RCC 7860 (cell line): ENCODE results near the gene ZDHHC7.
"Not testable (repeated sequence)": the region's sequence is repeated elsewhere in the genome, so short reads cannot be mapped to it uniquely, and the experiment has no call there.

Source experiments
- DNase-seq: peaks from one replicate; pipeline ENCODE4 v3.0.0-alpha.2; 2015; ENCODE audit warnings: low spot score
- FAIRE-seq: peaks from 2 replicates; lab custom pipeline; 2012; peaks lifted over from hg19 to GRCh38; lab: Jason Lieb, UNC

ZDHHC7 gene

DNA sequence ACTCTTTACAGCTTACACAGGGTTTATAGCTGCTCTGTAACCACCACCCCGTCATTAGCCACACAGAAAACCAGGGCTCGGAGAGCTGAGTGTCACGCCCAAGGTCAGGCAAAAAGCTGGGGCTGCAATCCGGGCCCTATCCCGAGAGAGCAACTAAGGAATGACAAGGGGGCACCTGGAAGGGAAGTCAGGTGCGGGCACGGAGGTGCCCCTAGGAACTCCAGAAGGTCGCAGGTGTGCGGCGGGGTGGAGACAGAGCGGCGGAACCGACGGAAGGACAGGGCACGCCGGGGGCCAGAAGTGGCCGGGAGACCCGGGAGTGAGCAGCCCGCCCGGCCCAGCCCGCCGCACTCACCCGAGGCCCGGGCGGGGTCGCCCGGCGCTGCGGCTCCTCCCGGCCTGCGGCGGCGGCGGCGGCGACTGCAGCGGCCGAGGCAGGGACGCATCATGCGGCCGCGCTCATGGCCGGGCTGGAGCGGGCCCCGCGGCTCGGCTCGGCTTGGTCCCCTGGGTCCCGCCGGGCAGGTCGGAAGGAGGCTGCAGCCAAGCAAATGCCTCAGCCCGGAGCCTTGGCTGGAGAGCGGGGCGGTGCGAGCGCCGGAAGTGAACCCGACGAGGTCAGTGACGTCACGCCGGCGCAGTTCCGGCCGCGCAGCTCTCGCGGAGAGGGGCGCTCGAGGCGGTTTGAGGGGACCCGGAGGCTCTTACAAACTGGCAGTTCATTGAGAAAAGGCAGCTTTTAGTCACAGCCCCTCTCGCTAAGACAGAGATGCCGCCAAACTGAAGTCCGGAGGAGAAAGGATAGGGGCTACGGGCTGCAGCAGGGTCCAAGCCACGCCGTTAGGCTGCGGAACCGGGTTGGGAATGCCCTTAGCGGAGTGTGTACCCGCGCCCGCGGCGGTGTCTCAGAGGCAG lies at the start of gene ZDHHC7:
TSS of gene ZDHHC7 (minus strand) at position 605 of the 915 bp plus-strand sequence. CDS start 20,917 bp downstream, outside the sequence.
- DNase-seq, result peak; percentile 60
- FAIRE-seq, result no peak

GRCh38 chr16:85058909-85059308 lies 47.6 kb upstream of the ZDHHC7 start:
- no peak for DNase-seq
- no peak for FAIRE-seq

DNA sequence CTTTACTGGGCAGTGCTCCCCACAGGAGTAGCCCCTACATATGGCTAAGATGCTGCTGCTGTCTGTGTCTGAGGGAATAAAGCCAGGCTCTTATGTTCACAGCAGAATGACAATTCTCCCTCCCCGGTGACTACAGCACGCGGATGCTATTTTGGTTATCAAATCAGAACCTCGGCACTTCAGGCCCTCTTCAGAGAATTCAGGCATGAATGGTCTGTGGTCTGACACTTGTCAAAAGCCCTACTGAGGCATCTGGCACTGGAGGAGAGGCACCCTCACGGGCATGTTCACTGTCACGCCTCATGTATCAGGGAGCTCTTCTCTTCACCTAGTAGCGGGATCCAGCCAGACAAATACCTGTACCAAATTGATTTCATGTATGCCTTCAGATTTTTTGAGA lies 46.6 kb upstream of the ZDHHC7 start:
- DNase-seq (no peak), FAIRE-seq (no peak)

- no peak for DNase-seq
- FAIRE-seq, result no peak
Measured at GRCh38 chr16:85057212-85057889, 46.0 kb upstream of the ZDHHC7 start.

DNA sequence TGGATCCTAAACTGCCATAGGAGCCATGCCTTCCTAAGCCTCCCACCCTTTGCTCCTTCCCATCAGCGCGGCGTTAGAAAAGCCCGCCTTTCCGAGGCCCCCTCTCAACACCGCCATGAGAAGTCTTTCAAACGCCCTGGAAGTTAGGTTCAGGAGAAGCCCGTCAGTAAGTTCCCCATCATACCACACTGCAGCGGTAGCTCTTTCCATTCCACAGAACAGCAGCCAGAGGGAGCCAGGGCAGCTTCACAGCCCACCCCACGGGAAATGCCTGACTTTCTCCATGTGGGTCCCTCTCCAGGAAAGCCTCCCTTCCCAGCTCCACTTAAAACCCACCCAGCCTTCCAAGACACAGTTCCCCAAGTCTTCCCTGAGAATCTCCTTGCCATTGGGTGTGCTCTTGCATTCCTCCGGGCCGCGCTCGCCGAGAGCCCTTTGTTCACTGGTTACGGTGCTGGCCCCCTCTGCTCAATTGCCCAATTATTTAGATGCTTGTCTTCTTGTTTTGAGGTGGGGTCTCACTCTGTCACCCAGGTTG lies 44.9 kb upstream of the ZDHHC7 start:
- FAIRE-seq, result no peak

DNA sequence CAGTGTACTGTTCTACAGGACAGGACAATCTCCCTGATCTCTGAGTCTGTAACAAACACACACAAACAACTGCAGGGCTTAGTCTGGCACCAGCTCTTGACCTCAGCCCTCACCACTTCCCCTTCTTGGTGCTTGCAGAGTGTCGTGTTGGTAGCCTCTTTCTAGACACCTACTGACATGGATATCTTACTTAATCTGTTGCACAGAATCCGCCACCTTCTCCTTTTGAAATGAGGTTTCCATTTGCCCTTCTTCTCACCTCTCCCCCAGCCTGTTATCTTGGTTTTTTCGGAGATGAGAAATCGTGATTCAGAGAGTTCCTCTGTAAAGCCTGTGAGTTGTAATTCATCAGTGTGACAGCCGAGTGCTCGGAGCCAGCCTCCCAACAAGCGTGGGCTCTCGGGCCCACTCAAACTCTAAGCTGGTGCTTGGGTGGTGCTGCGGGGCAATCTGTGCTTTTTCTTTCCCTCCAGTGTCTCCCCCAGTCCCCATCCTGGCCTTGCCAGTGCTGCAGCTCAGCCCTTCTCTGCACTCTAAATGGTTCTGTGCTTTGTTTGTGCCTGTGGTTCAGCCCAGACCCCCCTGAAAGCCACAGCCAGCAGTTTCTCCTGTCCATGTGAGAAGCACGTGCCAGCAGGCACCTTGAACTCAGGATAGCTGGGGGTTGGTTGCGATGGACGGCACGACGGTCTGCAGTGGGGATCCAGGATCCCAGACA lies 44.3 kb upstream of the ZDHHC7 start:
- FAIRE-seq (peak; percentile 52), DNase-seq (peak; percentile 69)

More for the DNA sequence above, 44.9 kb upstream of the ZDHHC7 start:
- DNase-seq, result no peak

GRCh38 chr16:85054948-85055492 lies 43.7 kb upstream of the ZDHHC7 start:
- FAIRE-seq (no peak), DNase-seq (no peak)

- DNase-seq, FAIRE-seq: not testable (repeated sequence)
Measured at GRCh38 chr16:85054321-85054720, 43.0 kb upstream of the ZDHHC7 start.

- FAIRE-seq (no peak), DNase-seq (no peak)
Measured at GRCh38 chr16:85052536-85052935, 41.2 kb upstream of the ZDHHC7 start.

GRCh38 chr16:85051683-85052082 lies 40.3 kb upstream of the ZDHHC7 start:
- FAIRE-seq, result no peak
- no peak for DNase-seq

GRCh38 chr16:85051067-85051581 lies 39.8 kb upstream of the ZDHHC7 start:
- DNase-seq (no peak), FAIRE-seq (no peak)

DNA sequence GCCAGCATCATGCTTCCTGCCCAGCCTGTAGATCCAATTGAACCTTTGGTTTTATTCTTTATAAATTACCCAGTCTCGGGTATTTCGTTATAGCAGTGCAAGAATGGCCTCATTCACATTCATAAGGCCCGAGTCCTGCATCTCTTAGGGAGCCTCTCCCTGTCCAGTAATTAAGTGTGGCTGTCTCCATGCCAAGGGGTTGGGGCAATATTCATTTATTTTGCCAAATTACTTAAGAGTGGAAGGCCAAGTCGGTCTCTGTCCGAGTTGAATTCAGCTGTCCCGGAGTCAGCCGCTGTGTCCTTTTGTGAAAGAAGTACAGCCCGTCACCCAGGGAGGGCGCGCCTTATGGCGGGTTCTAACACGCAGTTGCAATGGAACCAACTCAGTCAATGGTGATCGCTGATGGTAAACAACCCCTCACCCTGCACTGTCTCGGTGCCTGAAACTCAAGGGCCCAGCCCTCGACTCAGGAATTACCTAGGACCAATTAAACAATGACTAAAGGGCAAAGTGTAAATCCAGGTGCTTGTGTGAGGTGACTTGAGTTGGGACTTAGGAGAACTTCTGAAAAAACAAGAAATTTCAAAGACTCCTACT lies 38.5 kb upstream of the ZDHHC7 start:
- DNase-seq (no peak), FAIRE-seq (no peak)

DNA sequence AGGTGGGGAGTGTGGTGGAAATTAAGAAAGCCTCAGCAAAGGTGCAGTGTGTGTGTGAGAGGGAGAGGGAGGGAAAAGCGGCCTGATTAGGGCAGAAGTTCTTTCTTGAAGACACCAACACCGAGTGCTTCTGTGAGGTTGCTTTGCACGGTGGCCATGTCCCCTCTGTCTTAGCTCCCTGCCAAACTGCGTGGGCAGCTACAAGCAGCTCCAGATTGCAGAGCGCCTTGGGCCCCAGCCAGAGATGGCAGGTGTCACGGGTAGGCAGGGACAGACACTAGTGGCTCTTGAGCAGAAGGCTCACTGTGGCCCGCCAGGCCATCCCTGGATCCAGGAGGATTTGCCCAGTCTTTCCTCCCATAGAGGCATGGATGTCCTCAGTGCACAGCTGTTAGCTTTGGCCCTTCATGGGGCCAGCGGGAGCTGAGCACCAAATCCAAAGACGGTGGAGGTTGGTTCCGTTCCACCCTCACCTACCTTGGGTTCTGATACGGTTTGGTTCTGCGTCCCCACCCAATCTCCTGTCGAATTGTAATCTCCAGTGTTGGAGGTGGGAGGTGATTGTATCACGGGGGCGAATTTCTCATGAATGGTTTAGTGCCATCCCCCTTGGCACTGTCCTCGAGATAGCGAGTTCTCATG lies 37.7 kb upstream of the ZDHHC7 start:
- FAIRE-seq (no peak), DNase-seq (no peak)

DNA sequence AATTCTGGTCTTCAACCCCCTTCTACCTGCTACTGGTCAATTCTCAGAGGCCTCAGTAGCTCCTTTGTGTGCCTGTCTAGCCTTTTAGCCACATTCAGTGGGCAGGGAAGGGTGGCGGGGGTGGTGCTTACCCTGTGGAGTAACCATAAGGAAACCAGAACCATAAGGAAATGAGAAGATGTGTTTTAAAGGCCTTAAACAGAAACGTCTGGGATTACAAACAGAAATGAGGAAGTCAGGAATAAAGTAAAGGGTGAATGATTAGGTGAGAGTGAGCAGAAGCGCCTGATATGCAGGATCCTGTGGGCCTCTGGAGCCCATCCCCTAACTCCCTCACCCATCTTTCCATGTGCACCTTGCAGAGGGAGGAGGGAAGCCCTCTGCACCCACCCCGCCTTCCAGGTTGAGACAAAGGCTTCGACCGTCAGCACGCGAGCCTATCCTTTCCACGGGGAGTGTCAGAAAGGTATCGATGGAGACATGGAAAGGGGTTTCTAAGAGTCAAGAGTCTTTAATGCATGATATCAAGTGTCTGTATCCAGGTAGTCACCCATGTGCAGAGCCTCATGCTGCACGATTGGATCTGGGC lies 36.6 kb upstream of the ZDHHC7 start:
- no peak for FAIRE-seq
- DNase-seq, result no peak

GRCh38 chr16:85046931-85047866 lies 35.9 kb upstream of the ZDHHC7 start:
- FAIRE-seq (no peak), DNase-seq (no peak)

GRCh38 chr16:85046472-85046916 lies 35.2 kb upstream of the ZDHHC7 start:
- FAIRE-seq (no peak), DNase-seq (no peak)

GRCh38 chr16:85045641-85046471 lies 34.5 kb upstream of the ZDHHC7 start:
- no peak for DNase-seq
- FAIRE-seq, result no peak
